ENCODE results near the gene LIPC.

Gene LIPC

GRCh38 chr15:58561321-58561720 lies 129.5 kb downstream of the LIPC start:
- Histone ChIP-seq H3K79me2 (ENCODE audit: insufficient read depth, low read depth) (no peaks in the 10 kb centered on the region), H3K4me1 (ENCODE audit: low read depth, poor library complexity, severe bottlenecking) (peaks cover 8% of the 10 kb centered on the region), H3K4me2 (no peak overlapping the region), H3K27ac (no peak overlapping the region), H3K9ac (no peak overlapping the region), H4K20me1 (ENCODE audit: insufficient read depth) (no peaks in the 10 kb centered on the region), H2AFZ (ENCODE audit: low read depth) (no peak overlapping the region), H3K36me3 (ENCODE audit: insufficient read depth) (no peaks in the 10 kb centered on the region), H3K4me3 (IDR thresholded peaks at IDR 0.05; ENCODE audit: insufficient read depth, low read depth, low read length) (no peak overlapping the region), H3K27me3 (ENCODE audit: insufficient read depth, low read depth) (no peaks in the 10 kb centered on the region)
- TF ChIP-seq CTCF (conservative IDR thresholded peaks at IDR 0.05; ENCODE audit: low read depth, low read length): no peak

GRCh38 chr15:58562135-58562534 lies 130.3 kb downstream of the LIPC start:
- H3K36me3 ChIP-seq (ENCODE audit: insufficient read depth): no peaks in the 10 kb centered on the region
- H3K79me2 ChIP-seq (ENCODE audit: insufficient read depth, low read depth): no peaks in the 10 kb centered on the region
- no peak overlapping the region for H3K4me2 ChIP-seq
- H3K27me3 ChIP-seq (ENCODE audit: insufficient read depth, low read depth): no peaks in the 10 kb centered on the region
- no peaks in the 10 kb centered on the region for H4K20me1 ChIP-seq (ENCODE audit: insufficient read depth)
- H3K4me3 ChIP-seq (IDR thresholded peaks at IDR 0.05; ENCODE audit: insufficient read depth, low read depth, low read length): no peak overlapping the region
- no peak overlapping the region for H2AFZ ChIP-seq (ENCODE audit: low read depth)
- H3K27ac ChIP-seq: no peak overlapping the region
- no peak for TF ChIP-seq CTCF (conservative IDR thresholded peaks at IDR 0.05; ENCODE audit: low read depth, low read length)
- no peak overlapping the region for H3K9ac ChIP-seq
- no peaks in the 10 kb centered on the region for H3K4me1 ChIP-seq (ENCODE audit: low read depth, poor library complexity, severe bottlenecking)

- H3K27ac ChIP-seq: no peak overlapping the region
- no peak overlapping the region for H2AFZ ChIP-seq (ENCODE audit: low read depth)
- H3K36me3 ChIP-seq (ENCODE audit: insufficient read depth): no peaks in the 10 kb centered on the region
- peaks cover 16% of the 10 kb centered on the region for H3K4me1 ChIP-seq (ENCODE audit: low read depth, poor library complexity, severe bottlenecking)
- H3K27me3 ChIP-seq (ENCODE audit: insufficient read depth, low read depth): no peaks in the 10 kb centered on the region
- no peaks in the 10 kb centered on the region for H4K20me1 ChIP-seq (ENCODE audit: insufficient read depth)
- no peak for TF ChIP-seq CTCF (conservative IDR thresholded peaks at IDR 0.05; ENCODE audit: low read depth, low read length)
- no peaks in the 10 kb centered on the region for H3K79me2 ChIP-seq (ENCODE audit: insufficient read depth, low read depth)
- no peak overlapping the region for H3K4me2 ChIP-seq
- H3K9ac ChIP-seq: no peak overlapping the region
- no peak overlapping the region for H3K4me3 ChIP-seq (IDR thresholded peaks at IDR 0.05; ENCODE audit: insufficient read depth, low read depth, low read length)
Measured at GRCh38 chr15:58564981-58565380, 133.2 kb downstream of the LIPC start.

GRCh38 chr15:58565619-58566018 lies 133.8 kb downstream of the LIPC start:
- H2AFZ ChIP-seq (ENCODE audit: low read depth): no peak overlapping the region
- H3K36me3 ChIP-seq (ENCODE audit: insufficient read depth): no peaks in the 10 kb centered on the region
- H4K20me1 ChIP-seq (ENCODE audit: insufficient read depth): no peaks in the 10 kb centered on the region
- peaks cover 16% of the 10 kb centered on the region for H3K4me1 ChIP-seq (ENCODE audit: low read depth, poor library complexity, severe bottlenecking)
- H3K27me3 ChIP-seq (ENCODE audit: insufficient read depth, low read depth): no peaks in the 10 kb centered on the region
- TF ChIP-seq CTCF (conservative IDR thresholded peaks at IDR 0.05; ENCODE audit: low read depth, low read length): no peak
- no peaks in the 10 kb centered on the region for H3K79me2 ChIP-seq (ENCODE audit: insufficient read depth, low read depth)
- no peak overlapping the region for H3K4me3 ChIP-seq (IDR thresholded peaks at IDR 0.05; ENCODE audit: insufficient read depth, low read depth, low read length)
- H3K4me2 ChIP-seq: no peak overlapping the region
- no peak overlapping the region for H3K27ac ChIP-seq
- no peak overlapping the region for H3K9ac ChIP-seq
